ENCODE results near the gene PLXNA4.

PLXNA4 gene

DNA sequence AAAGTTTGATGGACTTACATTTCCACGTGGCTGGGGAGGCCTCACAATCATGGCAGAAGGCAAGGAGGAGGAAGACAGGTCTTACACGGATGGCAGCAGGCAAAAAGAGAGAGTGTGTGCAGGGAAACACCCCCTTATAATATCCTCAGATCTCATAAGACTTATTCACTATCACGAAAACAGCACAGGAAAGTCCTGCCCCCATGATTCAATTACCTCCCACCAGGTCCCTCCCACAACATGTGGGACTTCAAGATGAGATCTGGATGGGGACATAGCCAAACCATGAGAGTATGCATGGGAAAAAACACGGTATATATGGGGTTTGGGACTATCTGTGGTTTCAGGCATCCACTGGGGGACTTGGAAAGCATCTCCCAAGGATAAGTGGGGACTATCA, 78.0 kb downstream of the PLXNA4 start:
- DNase-seq: no peak

GRCh38 chr7:132497098-132497497, 79.2 kb downstream of the PLXNA4 start:
- DNase-seq: no peak

DNA sequence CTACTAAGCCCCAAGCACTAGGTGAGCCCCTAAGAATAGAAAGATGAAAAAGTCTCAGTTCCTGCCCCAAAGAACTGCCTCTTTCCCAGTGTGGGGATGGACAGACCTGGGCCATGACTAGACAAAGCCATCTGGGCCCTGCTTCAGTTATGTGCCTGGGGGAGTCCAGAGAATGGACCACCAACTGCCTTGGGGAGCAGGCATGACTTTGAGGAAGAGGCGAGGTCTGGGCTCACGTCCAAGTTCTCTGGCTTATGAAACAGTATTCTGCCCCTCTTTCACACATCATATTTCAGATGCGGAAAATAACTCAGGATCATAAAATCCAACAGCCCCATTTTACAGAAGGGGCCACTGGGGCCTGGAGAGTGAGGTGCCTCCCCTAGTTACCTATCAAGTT, 80.3 kb downstream of the PLXNA4 start:
- DNase-seq: no peak

GRCh38 chr7:132494474-132494873, 81.8 kb downstream of the PLXNA4 start:
- DNase-seq: no peak

DNA sequence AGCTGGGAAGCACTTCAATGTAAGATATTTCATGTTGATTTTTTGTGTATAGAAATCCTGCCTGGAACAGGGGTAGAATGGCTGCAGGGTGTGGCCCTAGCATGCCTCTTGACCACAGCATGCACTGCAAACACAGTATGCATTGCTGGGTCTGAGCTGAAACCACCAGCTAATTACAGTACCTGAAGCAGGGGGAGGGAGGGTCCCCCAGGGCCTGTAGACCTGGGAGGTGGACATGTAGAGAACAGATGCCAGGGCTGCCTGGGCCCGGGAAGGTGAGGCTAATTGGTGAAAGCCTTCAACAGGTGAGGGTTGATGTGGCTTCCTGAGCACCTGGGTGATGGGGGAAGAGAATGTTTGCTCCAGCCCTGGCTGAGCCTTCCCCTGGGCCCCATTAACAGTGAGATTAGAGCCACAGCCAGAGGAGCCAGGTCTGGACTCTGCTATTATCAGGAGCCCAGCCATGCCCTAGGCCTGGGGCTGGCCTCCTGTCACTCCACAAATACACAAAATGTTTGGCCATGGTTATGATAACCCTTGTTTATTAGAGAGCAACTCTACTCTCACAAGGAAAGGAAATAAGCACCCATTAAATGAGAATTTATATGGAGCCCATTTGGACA, 83.3 kb downstream of the PLXNA4 start:
- DNase-seq: no peak

DNA sequence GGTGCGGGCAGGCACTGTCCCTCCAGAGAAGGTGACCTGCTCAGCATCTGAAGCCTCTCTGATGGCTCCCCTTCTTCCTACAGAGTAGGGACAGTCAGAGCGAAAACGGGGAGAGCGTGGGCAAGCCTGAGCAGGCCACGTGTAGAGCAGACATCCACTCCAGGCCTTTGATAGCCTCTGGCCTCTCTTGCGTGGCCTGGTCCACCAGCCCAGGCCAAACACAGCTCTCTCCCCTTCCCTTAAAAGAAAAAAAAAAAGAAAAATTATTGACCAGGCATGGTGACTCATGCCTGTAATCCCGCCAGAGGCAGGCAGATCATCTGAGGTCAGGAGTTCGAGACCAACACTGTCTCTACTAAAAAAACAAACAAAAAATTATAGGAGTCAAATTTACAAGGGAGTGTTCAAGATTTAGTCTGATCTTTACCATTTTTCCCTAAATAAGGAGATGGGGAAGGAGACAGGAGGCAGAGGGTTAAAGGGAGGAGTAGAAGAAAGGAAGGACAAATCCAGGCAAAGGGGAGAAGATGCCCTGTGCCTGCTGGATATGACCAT, 84.8 kb downstream of the PLXNA4 start:
- no peak for DNase-seq

DNA sequence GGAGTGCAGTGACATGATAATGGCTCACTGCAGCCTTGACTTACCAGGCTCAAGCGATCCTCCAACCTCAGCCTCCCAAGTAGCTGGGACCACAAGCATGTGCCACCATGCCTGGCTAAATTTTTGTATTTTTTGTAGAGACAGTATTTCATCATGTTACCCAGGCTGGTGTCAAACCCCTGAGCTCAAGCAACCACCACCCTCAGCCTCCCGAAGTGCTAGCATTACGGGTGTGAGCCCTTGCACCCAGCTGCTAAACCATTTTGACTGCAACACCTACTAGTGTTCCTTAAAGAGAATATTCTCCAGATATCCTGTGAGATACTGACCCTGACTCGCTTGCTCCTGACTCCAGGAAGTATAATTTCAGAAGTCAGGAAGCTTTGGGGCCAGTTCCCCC, 85.8 kb downstream of the PLXNA4 start:
- no peak for DNase-seq

DNA sequence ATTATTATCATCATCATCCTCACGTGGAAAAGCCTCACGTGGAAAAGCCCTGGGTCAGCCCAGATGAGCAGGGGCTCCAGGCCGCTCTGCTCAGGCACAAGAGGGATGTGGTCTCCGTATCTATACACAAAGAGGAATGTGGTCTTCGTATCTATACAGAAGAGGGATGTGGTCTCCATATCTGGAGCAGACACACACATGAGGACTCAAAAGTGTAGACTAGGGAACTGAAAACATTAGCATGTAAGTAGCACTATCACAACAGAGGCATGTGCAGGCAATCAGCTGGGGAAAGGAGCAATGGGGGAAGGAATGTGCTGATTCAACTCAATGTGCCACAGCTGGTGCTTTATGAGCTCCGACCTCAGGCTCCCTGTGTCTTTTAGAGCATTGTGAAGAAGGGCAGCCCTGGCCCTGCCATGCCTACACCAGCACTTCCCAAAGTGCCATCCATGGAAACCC, 86.5 kb downstream of the PLXNA4 start:
- no peak for DNase-seq

DNA sequence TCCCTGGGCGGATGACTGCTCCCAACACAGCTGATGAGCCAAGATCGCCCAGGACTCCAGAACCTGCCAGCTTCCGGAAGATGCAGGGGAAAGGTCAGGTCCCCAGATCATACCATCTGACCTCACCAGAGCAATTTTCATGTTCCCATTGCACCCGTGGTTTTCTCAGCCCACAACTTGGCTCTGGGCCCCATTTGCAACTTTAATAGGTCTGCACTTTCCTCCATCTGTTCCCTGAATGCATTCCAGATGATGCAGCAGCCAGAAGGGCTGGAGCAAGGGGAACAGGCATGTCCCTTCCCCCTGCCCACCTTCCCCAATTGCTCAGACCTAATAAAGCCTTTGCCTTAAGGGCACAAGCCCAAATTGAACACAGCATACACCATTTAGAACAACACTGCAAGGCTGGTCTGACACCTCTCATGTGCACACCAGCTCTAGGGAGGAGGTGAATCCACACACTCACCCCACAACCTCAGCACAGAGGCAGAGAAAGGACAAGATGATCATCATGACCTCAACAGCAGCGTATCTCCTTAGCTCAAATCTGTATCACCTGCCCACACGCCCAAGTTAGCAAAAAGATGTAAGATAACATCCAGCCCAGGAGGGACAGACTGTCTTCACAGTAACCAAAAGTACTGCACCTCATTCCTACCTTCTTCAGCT, 87.5 kb downstream of the PLXNA4 start:
- DNase-seq: peak; percentile 16

GRCh38 chr7:132486274-132486610, 90.0 kb downstream of the PLXNA4 start:
- no peak for DNase-seq

GRCh38 chr7:132485600-132486273, 90.5 kb downstream of the PLXNA4 start:
- DNase-seq: no peak

- DNase-seq: no peak
These were observed 91.1 kb downstream of the PLXNA4 start for GRCh38 chr7:132485136-132485535.

DNA sequence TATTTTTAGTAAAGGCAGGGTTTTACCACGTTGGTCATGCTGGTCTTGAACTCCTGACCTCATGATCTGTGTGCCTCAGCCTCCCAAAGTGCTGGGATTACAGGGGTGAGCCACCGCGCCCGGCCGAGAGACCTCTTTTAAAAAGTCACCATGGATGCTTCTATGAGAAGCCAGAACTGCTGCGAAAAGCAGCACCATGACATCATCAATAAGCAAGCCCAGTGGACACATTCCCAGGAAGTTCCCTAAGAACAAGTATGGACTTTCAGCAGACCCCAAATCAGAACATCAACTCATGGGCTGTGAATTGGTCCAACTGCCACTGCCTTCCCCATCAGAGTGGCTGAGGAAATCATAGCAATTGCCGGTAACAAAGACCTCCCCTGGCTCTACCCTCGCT, 93.4 kb downstream of the PLXNA4 start:
- DNase-seq: no peak

- no peak for DNase-seq
These were observed 95.7 kb downstream of the PLXNA4 start for GRCh38 chr7:132480534-132480933.

- DNase-seq: no peak
These were observed 99.7 kb downstream of the PLXNA4 start for GRCh38 chr7:132476541-132476940.

DNA sequence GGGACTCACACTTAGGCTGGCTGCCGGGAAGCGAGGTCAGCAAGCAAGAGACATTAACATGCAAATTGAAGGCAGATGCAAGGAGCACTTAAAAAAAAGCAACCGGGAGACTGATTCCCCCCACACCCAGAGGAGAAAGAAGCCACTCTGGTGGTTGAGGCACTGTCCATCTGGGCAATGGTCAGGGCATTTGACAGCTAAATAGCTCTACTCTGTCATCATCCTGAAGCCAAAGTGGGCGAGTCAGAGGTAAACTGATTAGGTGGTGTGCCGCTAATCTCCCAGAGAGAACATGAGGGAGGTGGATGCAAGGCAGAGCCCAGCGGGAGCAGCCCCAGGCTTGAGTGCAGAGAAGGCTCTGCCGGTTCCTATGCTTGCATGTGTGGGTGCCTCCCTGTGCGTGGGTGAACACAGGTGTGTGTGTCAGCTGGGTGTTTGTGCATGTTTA, 100.6 kb downstream of the PLXNA4 start:
- DNase-seq: no peak

- DNase-seq: no peak
These were observed 101.1 kb downstream of the PLXNA4 start for GRCh38 chr7:132475037-132475668.

GRCh38 chr7:132472463-132473120, 103.7 kb downstream of the PLXNA4 start:
- no peak for DNase-seq

DNA sequence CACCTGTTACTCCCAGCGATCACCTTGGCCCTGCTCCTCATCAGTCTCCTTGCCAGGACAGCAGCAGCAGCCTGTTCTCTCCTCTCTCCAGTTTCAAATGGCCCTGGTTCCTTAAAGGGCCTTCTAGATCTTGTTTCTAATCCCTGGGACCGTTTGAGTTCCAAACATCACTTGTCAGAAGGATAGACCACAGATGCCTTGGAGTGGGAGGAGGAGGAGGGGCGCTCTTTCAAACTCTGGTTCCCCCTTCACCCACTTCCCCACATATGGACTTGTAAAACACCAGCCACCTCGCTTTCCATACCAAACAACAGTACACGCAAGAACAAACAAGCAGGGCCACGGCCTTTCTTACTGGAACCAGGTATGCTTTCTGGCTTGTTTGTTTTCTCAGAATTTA, 104.8 kb downstream of the PLXNA4 start:
- DNase-seq: no peak

DNA sequence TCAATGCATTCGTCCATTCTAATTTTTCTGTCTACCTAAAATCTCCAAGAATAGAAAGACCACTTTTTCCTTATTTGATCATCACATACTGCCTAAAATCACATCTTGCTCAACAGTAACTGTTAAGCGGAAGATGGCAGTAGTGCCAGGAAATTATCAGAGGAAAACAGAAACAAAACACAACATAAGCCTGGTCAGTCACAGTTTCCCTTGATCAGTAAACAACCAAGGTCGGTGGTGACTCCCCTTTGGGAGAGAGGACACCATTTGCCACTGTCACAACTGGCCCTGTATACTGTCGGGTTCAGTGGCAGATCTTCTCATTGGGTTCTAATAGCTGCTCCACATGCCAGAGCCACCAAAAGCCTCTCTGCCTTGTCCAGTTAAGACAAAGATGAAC, 106.6 kb downstream of the PLXNA4 start:
- DNase-seq: no peak

GRCh38 chr7:132469264-132469663, 107.0 kb downstream of the PLXNA4 start:
- DNase-seq: no peak

GRCh38 chr7:132466367-132466766, 109.9 kb downstream of the PLXNA4 start:
- DNase-seq: no peak

DNA sequence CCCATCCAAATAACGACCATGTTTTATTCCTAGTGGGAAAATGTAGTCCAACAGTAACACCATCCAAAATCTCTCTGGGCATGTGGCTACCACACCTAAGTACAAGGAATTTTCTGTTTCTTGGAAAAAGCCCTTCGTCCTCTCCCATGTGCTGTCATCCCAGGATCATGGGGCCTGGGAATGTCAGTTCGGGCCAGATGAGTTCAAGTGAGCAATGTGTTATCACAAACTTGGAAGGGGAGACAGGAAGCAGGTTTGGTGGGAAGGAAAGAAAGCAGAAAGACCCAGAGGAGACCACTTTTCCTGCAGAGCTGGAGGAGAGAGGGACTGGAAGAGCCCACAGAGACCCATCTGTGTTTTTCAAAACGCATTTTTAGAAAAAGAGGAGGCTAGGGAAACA, 110.8 kb downstream of the PLXNA4 start:
- DNase-seq: no peak
